ENCODE results near the gene BATF3.

The BATF3 gene

DNA sequence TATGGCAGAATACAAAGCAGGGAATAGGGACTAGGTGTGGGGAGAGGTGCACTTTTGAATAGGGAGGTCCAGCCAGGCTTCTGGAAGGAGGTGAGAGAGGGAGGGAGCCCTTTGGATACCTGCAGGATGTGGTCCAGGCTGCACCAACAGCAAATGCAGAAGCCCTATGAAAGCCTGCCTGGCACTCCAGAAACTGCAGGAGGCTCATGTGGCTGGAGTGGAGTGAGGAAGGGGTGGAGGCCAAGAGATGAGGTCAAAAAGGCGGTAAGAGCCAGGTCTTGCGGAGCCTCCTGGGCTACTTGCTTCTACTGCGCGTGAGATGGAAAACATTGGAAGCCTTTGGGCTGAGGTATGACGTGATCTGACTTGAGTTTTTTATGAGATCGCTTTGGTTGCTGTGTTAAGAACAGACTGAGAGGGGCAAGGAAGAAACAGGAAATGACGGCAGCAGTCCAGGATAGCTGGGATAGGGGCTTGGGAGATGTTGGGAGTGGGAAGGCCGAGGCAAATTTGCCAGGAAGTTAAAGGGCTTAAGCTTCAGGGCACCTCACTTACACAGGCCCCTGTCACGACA lies 4.4 kb upstream of the BATF3 start:
- Histone ChIP-seq H3K4me3 (ENCODE audit: low read depth, low read length) (no peak overlapping the region), H2AFZ (ENCODE audit: low read length, unreplicated experiment) (no peak overlapping the region), H3K79me2 (ENCODE audit: control insufficient read depth, insufficient read depth, low read length, unreplicated experiment) (no peaks in the 10 kb centered on the region), H3K4me1 (ENCODE audit: control insufficient read depth, insufficient read depth, low read length, unreplicated experiment) (peaks cover 5% of the 10 kb centered on the region), H3K27me3 (ENCODE audit: insufficient read depth, low read length) (no peaks in the 10 kb centered on the region), H3K27ac (ENCODE audit: low read depth, low read length) (no peak overlapping the region), H3K36me3 (ENCODE audit: insufficient read depth, low read length) (no peaks in the 10 kb centered on the region)

DNA sequence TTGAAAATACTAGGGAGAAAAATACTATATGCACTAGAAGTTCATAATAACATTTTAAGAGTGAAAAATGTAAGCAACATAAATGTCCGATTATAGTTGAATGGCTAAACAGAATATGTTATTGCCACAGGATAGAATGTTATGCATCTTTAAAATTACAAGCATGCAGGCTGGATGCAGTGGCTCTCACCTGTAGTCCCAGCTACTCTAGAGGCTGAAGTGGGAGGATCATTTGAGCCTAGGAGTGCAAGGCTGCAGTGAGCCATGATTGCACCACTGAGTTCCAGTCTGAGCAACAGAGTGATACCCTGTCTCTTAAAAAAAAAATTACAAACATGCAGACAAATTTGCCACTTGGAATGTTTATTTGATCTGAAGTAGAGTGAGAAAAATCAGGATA lies 3.0 kb upstream of the BATF3 start:
- Histone ChIP-seq H3K27ac (ENCODE audit: low read depth, low read length) (no peak overlapping the region), H3K4me1 (ENCODE audit: control insufficient read depth, insufficient read depth, low read length, unreplicated experiment) (peaks cover 16% of the 10 kb centered on the region), H3K27me3 (ENCODE audit: insufficient read depth, low read length) (no peaks in the 10 kb centered on the region), H3K36me3 (ENCODE audit: insufficient read depth, low read length) (no peaks in the 10 kb centered on the region), H3K79me2 (ENCODE audit: control insufficient read depth, insufficient read depth, low read length, unreplicated experiment) (no peaks in the 10 kb centered on the region), H3K4me3 (ENCODE audit: low read depth, low read length) (no peak overlapping the region), H2AFZ (ENCODE audit: low read length, unreplicated experiment) (no peak overlapping the region)

DNA sequence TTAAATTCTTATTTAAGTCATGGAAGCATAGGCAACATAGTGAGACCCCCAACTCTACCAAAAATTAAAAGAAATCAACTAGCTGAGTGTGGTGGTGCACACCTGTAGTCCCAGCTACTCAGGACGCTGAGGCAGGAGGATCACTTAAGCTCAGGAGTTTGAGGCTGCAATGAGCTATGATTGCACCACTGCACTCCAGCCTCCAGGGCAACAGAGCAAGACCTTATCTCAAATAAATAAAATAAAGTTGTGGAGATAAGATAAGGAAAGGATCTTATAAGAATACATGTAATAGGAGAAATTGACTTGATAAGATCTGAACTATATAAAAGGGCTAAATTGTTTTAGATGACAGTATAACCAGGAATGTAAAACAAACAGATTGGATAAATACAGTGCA lies 2.3 kb upstream of the BATF3 start:
- H3K27ac ChIP-seq (ENCODE audit: low read depth, low read length), result no peak overlapping the region
- H3K27me3 ChIP-seq (ENCODE audit: insufficient read depth, low read length), result no peaks in the 10 kb centered on the region

DNA sequence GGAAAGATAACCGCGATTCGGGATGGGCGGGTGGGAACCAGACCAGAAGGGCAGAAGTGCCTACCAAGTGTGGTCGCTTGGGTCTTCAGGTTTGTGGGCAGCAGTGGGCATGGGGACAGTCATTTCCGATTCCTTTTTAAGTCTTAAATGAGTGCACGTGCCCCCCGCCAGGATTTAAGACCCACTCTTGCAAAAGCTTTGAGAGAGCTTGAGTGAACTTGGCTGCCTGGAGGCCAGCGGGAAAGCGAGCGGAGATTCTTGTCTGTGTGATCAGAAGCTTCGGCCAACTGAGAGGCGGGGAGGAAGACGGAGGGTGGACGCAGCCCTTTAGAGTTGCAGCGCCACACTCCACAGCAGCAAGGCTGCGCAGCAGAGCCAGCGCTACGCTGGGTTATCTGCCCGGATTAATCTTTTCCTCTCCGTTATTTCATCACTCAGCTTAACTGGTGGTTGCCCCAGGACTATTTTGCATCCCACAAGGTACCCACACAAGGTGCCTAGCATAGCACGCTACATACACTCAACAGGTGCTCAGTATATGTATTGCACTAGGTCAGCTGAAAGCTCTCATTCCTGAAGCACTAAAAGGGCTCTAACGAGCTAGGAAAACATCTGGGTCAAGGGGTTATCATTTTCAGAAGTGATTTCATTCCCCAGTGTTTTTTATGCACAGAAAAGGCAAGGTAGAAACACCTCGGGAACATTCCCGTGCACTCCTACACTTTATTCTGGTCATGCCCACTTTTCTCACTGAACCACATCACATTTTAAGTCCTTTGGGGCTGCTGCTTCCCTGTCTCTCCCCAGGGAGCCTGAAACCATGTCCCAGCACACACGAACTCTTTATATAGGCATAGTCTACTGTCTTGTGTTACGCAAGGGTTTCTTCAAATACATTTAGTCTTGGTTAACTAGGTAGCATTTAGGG lies 1.5 kb upstream of the BATF3 start:
- Histone ChIP-seq H3K27ac (ENCODE audit: low read depth, low read length) (no peak overlapping the region), H2AFZ (ENCODE audit: low read length, unreplicated experiment) (peak overlapping the region; percentile 94), H3K4me1 (ENCODE audit: control insufficient read depth, insufficient read depth, low read length, unreplicated experiment) (peaks cover 16% of the 10 kb centered on the region), H3K4me3 (ENCODE audit: low read depth, low read length) (peak overlapping the region; percentile 87), H3K27me3 (ENCODE audit: insufficient read depth, low read length) (no peaks in the 10 kb centered on the region), H3K79me2 (ENCODE audit: control insufficient read depth, insufficient read depth, low read length, unreplicated experiment) (no peaks in the 10 kb centered on the region), H3K36me3 (ENCODE audit: insufficient read depth, low read length) (no peaks in the 10 kb centered on the region)

More for the DNA sequence above, 2.3 kb upstream of the BATF3 start:
- Histone ChIP-seq H3K4me1 (ENCODE audit: control insufficient read depth, insufficient read depth, low read length, unreplicated experiment) (peaks cover 16% of the 10 kb centered on the region), H2AFZ (ENCODE audit: low read length, unreplicated experiment) (no peak overlapping the region), H3K4me3 (ENCODE audit: low read depth, low read length) (no peak overlapping the region), H3K36me3 (ENCODE audit: insufficient read depth, low read length) (no peaks in the 10 kb centered on the region), H3K79me2 (ENCODE audit: control insufficient read depth, insufficient read depth, low read length, unreplicated experiment) (no peaks in the 10 kb centered on the region)

DNA sequence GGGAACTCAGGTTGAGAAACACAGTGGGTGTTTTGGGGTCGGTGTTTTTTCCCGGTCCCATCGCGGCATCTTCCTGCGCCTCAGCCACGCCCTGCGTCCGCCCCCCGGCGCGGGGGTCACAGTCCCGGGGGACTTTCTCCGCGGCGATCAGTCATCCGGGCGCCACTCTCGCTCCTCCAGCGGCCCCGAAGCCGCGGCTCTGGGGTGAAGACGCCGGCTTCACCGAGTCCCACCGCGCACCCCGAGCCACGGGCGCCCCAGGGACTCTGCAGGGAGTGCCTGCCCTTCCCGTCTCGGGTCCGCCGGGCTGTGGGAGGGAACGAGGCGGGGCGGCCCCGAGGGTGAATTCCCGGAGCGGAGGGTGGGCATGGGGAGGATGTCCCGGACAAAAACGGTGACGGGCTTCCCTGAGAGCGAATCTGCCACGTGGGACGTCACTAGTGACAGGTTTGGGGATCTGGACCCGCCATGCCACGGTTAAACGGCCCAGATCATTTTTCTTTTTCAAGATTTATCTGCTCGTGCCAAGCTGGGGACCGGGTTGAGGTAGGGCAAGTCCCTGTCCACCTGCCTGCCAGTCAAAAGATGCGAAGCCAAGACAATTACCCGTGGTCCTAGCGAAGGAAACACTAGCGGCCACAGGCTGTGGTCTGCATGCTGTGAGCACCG lies 717 bp upstream of the BATF3 start:
- H3K36me3 ChIP-seq (ENCODE audit: insufficient read depth, low read length), result no peaks in the 10 kb centered on the region
- H3K27ac ChIP-seq (ENCODE audit: low read depth, low read length), result peak overlapping the region; percentile 24; the same call in 1 of the 2 replicates
- H2AFZ ChIP-seq (ENCODE audit: low read length, unreplicated experiment), result peak overlapping the region; percentile 94
- peak overlapping the region; percentile 87 for H3K4me3 ChIP-seq (ENCODE audit: low read depth, low read length)
- peaks cover 16% of the 10 kb centered on the region for H3K4me1 ChIP-seq (ENCODE audit: control insufficient read depth, insufficient read depth, low read length, unreplicated experiment)
- H3K27me3 ChIP-seq (ENCODE audit: insufficient read depth, low read length), result no peaks in the 10 kb centered on the region
- H3K79me2 ChIP-seq (ENCODE audit: control insufficient read depth, insufficient read depth, low read length, unreplicated experiment), result no peaks in the 10 kb centered on the region

DNA sequence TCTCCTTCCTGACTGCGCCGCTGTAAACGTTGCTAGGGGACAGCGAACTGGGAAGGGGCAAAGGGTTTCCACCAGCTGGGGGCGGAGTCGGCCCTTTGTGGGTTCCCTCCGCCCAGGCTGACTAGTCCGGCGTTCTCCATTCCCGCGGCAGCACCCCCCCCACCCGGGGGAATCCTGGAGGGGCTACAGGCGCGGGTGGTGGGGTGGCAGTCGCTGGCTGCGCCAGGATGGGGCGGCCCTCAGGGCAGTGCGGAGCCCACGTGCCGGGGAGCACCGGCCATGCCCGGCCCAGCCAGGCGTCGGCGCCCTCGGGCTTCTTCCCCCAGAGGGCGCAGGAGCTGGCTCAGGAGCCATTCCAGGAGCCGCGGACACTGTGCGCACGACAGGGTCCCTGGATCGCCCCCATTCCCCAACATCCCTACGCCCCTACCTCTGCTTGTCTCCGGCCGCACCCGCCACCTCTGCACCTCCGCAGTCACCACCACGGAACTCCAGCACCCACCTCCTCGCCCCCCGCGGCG lies 476 bp downstream of the BATF3 start:
- no peaks in the 10 kb centered on the region for H3K36me3 ChIP-seq (ENCODE audit: insufficient read depth, low read length)
- peaks cover 16% of the 10 kb centered on the region for H3K4me1 ChIP-seq (ENCODE audit: control insufficient read depth, insufficient read depth, low read length, unreplicated experiment)
- H3K27me3 ChIP-seq (ENCODE audit: insufficient read depth, low read length), result no peaks in the 10 kb centered on the region
- H3K27ac ChIP-seq (ENCODE audit: low read depth, low read length), result no peak overlapping the region
- H3K4me3 ChIP-seq (ENCODE audit: low read depth, low read length), result peak overlapping the region; percentile 87
- H2AFZ ChIP-seq (ENCODE audit: low read length, unreplicated experiment), result peak overlapping the region; percentile 94
- no peaks in the 10 kb centered on the region for H3K79me2 ChIP-seq (ENCODE audit: control insufficient read depth, insufficient read depth, low read length, unreplicated experiment)

DNA sequence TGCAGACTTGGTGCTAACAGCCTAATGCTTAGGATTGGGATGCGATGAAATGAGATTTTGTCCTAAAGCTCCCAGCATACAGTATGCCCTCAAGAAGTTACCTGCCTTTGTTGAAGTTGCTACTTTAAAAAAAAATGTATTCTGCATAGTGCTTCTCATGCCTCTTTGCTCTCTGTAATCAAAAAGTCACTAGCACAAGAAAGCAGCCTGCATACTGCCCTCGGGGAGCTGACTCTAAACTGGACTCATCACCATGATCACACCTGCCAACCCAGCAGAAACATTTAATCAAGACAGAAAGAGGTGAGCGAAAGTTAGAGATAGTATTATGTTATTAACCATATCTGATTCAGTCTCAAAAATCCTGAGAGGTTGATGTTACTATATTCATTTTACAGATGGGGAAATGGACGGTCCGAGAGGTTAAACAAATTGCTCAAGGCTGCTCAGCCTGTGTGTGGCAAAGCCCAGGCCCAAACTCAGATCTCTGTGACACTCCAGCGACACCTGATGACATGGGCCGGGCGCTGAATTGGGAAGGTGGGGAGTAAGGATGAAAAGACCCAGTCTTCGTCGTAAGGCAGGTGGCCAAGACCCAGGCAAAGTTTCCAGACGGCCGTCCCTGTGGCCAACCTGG lies 1.1 kb downstream of the BATF3 start:
- peak overlapping the region; percentile 94 for H2AFZ ChIP-seq (ENCODE audit: low read length, unreplicated experiment)
- peaks cover 16% of the 10 kb centered on the region for H3K4me1 ChIP-seq (ENCODE audit: control insufficient read depth, insufficient read depth, low read length, unreplicated experiment)
- H3K79me2 ChIP-seq (ENCODE audit: control insufficient read depth, insufficient read depth, low read length, unreplicated experiment), result no peaks in the 10 kb centered on the region
- H3K4me3 ChIP-seq (ENCODE audit: low read depth, low read length), result peak overlapping the region; percentile 87
- no peak overlapping the region for H3K27ac ChIP-seq (ENCODE audit: low read depth, low read length)
- H3K27me3 ChIP-seq (ENCODE audit: insufficient read depth, low read length), result no peaks in the 10 kb centered on the region
- H3K36me3 ChIP-seq (ENCODE audit: insufficient read depth, low read length), result no peaks in the 10 kb centered on the region

DNA sequence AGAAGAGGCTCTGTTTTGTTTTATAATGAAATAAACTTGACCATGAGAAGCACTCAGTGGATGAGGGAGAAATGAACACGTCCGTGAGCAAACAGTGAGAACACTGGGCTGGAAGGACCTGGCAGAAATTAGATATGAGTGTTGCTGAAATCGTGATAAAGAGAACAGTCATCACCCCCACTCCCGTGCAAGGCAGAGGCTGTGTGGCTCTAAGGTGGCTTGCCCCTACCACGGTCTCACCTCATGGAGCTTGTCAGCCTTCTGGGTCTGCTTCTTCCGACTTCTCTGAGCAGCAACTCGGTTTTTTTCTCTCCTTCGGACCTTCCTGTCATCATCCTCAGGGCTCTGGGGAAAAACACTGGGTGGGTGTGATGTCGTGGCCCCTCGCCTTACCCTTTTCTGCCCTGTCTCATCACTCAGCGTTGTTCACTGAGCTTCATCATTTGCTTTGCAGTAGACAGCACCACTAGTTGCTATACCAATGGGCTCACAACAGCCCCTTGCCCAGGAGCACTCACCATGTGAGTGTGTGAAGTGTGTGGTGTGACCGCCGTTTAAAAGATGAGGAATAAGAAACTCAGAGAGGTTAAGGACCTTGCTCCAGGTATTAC lies 2.8 kb downstream of the BATF3 start:
- H3K79me2 ChIP-seq (ENCODE audit: control insufficient read depth, insufficient read depth, low read length, unreplicated experiment), result no peaks in the 10 kb centered on the region
- no peaks in the 10 kb centered on the region for H3K36me3 ChIP-seq (ENCODE audit: insufficient read depth, low read length)
- H2AFZ ChIP-seq (ENCODE audit: low read length, unreplicated experiment), result no peak overlapping the region
- no peaks in the 10 kb centered on the region for H3K27me3 ChIP-seq (ENCODE audit: insufficient read depth, low read length)
- H3K4me3 ChIP-seq (ENCODE audit: low read depth, low read length), result no peak overlapping the region
- H3K4me1 ChIP-seq (ENCODE audit: control insufficient read depth, insufficient read depth, low read length, unreplicated experiment), result peaks cover 26% of the 10 kb centered on the region
- no peak overlapping the region for H3K27ac ChIP-seq (ENCODE audit: low read depth, low read length)

DNA sequence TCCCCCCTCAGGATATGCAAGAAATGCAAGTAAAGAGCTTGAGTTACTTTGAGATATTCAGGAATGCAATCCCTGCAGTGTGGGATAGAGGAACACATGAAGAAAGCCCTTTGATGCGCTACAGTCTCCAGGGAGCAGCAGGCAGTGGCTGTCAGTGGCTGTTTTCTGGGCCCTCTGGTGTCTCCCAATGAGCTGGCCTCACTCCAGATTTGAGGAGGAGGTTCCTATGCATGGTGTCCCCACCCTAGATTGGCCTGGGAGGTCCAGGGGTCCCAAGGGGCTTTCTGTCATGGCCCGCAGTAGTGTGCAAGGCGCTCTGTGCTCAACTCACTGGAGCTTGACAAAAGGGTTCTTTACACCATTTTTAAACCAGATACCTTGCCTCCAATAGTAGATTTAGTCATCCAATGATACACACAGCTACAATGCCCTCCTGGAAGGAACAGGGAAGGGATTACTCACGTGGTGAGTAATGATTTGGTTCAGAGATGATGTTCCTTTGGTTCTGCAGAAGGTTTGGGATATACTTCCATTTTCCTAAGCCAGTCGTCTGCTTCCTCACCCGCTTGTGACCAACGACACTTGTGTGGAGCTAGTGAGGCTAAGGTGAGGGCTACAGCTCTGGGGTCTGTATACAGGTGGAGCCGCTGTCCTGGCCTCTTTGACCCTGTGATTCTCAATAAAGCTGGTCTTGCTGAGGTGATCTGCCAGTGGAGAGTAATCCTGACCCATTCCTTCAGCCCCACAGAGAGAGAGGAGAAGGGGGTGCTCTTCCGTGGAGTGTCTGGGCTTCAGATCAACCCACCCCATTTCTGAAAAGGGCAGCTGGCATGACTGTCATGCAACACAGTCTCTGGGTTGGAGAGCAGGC lies 6.6 kb downstream of the BATF3 start:
- H3K4me3 ChIP-seq (ENCODE audit: low read depth, low read length), result no peak overlapping the region
- no peak overlapping the region for H2AFZ ChIP-seq (ENCODE audit: low read length, unreplicated experiment)
- no peaks in the 10 kb centered on the region for H3K36me3 ChIP-seq (ENCODE audit: insufficient read depth, low read length)
- peaks cover 17% of the 10 kb centered on the region for H3K4me1 ChIP-seq (ENCODE audit: control insufficient read depth, insufficient read depth, low read length, unreplicated experiment)
- no peak overlapping the region for H3K27ac ChIP-seq (ENCODE audit: low read depth, low read length)
- H3K27me3 ChIP-seq (ENCODE audit: insufficient read depth, low read length), result no peaks in the 10 kb centered on the region
- H3K79me2 ChIP-seq (ENCODE audit: control insufficient read depth, insufficient read depth, low read length, unreplicated experiment), result no peaks in the 10 kb centered on the region

All from ACC112 (cell line).